Measurements from ENCODE around the gene LUZP2. TPM values are rescaled to one million over a fixed set of nuclear protein-coding genes. Genes with fewer than 3 reads are reported as not detected.

The LUZP2 gene
- polyA plus RNA-seq, 1 experiment = 1.6 TPM

GRCh38 chr11:24574461-24574860 is 77.6 kb downstream of the LUZP2 start:
- DNase-seq (ENCODE audit: low read depth, low spot score) = no peak
- ChIA-PET CTCF (no interaction called here), POLR2A (no interaction called here)
- no peaks in the 10 kb centered on the region for H3K27me3 ChIP-seq (ENCODE audit: control insufficient read depth, insufficient read depth, low read length)
- no peak overlapping the region for H3K27ac ChIP-seq (ENCODE audit: low read depth, low read length)
- H3K4me3 ChIP-seq (ENCODE audit: low read depth, low read length) = no peak overlapping the region
- H3K9me3 ChIP-seq (ENCODE audit: control insufficient read depth, insufficient read depth, low read length) = no peaks in the 10 kb centered on the region
- TF ChIP-seq, protein P1, sequence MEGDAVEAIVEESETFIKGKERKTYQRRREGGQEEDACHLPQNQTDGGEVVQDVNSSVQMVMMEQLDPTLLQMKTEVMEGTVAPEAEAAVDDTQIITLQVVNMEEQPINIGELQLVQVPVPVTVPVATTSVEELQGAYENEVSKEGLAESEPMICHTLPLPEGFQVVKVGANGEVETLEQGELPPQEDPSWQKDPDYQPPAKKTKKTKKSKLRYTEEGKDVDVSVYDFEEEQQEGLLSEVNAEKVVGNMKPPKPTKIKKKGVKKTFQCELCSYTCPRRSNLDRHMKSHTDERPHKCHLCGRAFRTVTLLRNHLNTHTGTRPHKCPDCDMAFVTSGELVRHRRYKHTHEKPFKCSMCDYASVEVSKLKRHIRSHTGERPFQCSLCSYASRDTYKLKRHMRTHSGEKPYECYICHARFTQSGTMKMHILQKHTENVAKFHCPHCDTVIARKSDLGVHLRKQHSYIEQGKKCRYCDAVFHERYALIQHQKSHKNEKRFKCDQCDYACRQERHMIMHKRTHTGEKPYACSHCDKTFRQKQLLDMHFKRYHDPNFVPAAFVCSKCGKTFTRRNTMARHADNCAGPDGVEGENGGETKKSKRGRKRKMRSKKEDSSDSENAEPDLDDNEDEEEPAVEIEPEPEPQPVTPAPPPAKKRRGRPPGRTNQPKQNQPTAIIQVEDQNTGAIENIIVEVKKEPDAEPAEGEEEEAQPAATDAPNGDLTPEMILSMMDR (IDR thresholded peaks at IDR 0.05; ENCODE audit: low read depth, low read length) = no peak

GRCh38 chr11:24575392-24575791 is 78.5 kb downstream of the LUZP2 start:
- H3K27me3 ChIP-seq (ENCODE audit: control insufficient read depth, insufficient read depth, low read length) = no peaks in the 10 kb centered on the region
- H3K27ac ChIP-seq (ENCODE audit: low read depth, low read length) = no peak overlapping the region
- no peaks in the 10 kb centered on the region for H3K9me3 ChIP-seq (ENCODE audit: control insufficient read depth, insufficient read depth, low read length)
- TF ChIP-seq, protein P1 (IDR thresholded peaks at IDR 0.05; ENCODE audit: low read depth, low read length) = no peak
- CTCF ChIA-PET = no interaction called here
- DNase-seq (ENCODE audit: low read depth, low spot score) = no peak
- POLR2A ChIA-PET = no interaction called here
- no peak overlapping the region for H3K4me3 ChIP-seq (ENCODE audit: low read depth, low read length)

- Histone ChIP-seq H3K27ac (ENCODE audit: low read depth, low read length) (no peak overlapping the region), H3K4me3 (ENCODE audit: low read depth, low read length) (no peak overlapping the region), H3K27me3 (ENCODE audit: control insufficient read depth, insufficient read depth, low read length) (no peaks in the 10 kb centered on the region), H3K9me3 (ENCODE audit: control insufficient read depth, insufficient read depth, low read length) (no peaks in the 10 kb centered on the region)
- CTCF ChIA-PET = no interaction called here
- TF ChIP-seq, protein P1 (IDR thresholded peaks at IDR 0.05; ENCODE audit: low read depth, low read length) = no peak
- DNase-seq (ENCODE audit: low read depth, low spot score) = no peak
- POLR2A ChIA-PET = no interaction called here
These were observed 88.3 kb downstream of the LUZP2 start for GRCh38 chr11:24585192-24585591.

DNA sequence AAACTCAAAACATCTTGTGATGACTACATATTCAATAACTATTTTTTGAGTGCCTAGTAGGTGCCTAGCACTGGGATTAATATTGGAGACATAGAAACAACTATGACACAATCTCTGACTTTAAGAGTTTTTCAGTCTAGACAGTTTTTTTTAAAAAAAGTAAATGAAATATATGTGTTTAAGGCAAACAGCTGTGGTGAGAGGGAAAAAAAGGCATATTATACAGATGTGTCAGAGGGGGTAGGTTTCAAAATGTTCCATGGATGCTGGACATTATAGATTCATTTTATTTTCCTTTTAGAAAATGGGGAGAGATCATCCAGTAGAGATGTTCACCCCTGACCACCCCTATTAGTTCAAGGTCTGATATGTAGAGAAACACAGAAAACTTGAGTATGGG is 90.8 kb downstream of the LUZP2 start:
- H3K27ac ChIP-seq (ENCODE audit: low read depth, low read length) = no peak overlapping the region
- ChIA-PET CTCF (no interaction called here), POLR2A (no interaction called here)
- no peak overlapping the region for H3K4me3 ChIP-seq (ENCODE audit: low read depth, low read length)
- TF ChIP-seq, protein P1 (IDR thresholded peaks at IDR 0.05; ENCODE audit: low read depth, low read length) = no peak
- DNase-seq (ENCODE audit: low read depth, low spot score) = no peak
- H3K27me3 ChIP-seq (ENCODE audit: control insufficient read depth, insufficient read depth, low read length) = no peaks in the 10 kb centered on the region
- no peaks in the 10 kb centered on the region for H3K9me3 ChIP-seq (ENCODE audit: control insufficient read depth, insufficient read depth, low read length)

DNA sequence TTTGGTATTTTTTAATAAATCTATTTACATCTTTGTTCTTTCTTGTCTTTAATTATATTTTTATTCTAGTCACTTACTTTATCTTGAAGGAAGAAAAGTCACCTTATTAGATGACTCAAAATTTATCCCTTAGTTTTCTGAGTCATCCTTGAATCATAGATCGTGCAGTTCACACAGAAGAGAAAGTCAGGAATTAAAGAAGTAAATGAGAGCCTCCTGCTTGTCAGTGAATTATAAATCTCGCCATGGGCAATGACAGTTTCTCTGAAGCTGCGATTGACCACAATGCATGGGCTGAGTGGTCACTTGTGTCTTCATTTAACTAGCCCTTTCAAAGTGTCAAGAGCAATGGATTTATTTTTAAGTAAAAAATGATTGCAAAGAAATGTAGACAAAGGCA is 91.2 kb downstream of the LUZP2 start:
- no peaks in the 10 kb centered on the region for H3K9me3 ChIP-seq (ENCODE audit: control insufficient read depth, insufficient read depth, low read length)
- ChIA-PET POLR2A (no interaction called here), CTCF (no interaction called here)
- H3K27ac ChIP-seq (ENCODE audit: low read depth, low read length) = no peak overlapping the region
- H3K27me3 ChIP-seq (ENCODE audit: control insufficient read depth, insufficient read depth, low read length) = no peaks in the 10 kb centered on the region
- DNase-seq (ENCODE audit: low read depth, low spot score) = no peak
- TF ChIP-seq, protein P1 (IDR thresholded peaks at IDR 0.05; ENCODE audit: low read depth, low read length) = no peak
- H3K4me3 ChIP-seq (ENCODE audit: low read depth, low read length) = no peak overlapping the region

Measured in AG04450 (cell line).